NT2/D1 (cell line): ENCODE results near the gene NTN1.

Source experiments
- DNase-seq: peaks from one replicate; pipeline ENCODE4 v3.0.0-alpha.2; 2011; ENCODE audit warnings: low read depth, low spot score
- H3K27me3 ChIP-seq: 2 replicates; pipeline ENCODE4 v1.6.0; 2011; ENCODE audit warnings: mild to moderate bottlenecking; ENCODE audit not compliant: insufficient read length, insufficient read depth
- H3K36me3 ChIP-seq: 2 replicates; pipeline ENCODE4 v1.6.1; 2011; ENCODE audit warnings: mild to moderate bottlenecking, low read length, mixed read lengths; ENCODE audit not compliant: insufficient read depth, insufficient read length
- H3K4me1 ChIP-seq: 2 replicates; pipeline ENCODE4 v1.5.1; 2011; ENCODE audit not compliant: insufficient read depth, insufficient read length
- H3K4me3 ChIP-seq: 2 replicates; pipeline ENCODE4 v1.5.1; 2011; ENCODE audit warnings: low read depth; ENCODE audit not compliant: insufficient read length
- H3K9ac ChIP-seq: 2 replicates; pipeline ENCODE4 v1.6.0; 2011; ENCODE audit warnings: low read depth; ENCODE audit not compliant: insufficient read length
- H3K9me3 ChIP-seq: 2 replicates; pipeline ENCODE4 v1.5.1; 2011; ENCODE audit warnings: mild to moderate bottlenecking, low read length; ENCODE audit not compliant: insufficient read depth
- SUZ12 ChIP-seq: IDR thresholded peaks from 2 replicates; pipeline ENCODE4 v1.6.1; 2011; ENCODE audit not compliant: insufficient read length, insufficient read depth; ENCODE audit errors: extremely low read depth
- YY1 ChIP-seq: IDR thresholded peaks from 2 replicates; pipeline ENCODE4 v1.6.1; 2011; ENCODE audit not compliant: insufficient read length, insufficient read depth
- ZNF274 ChIP-seq: IDR thresholded peaks from 2 replicates; pipeline ENCODE4 v1.6.1; 2011; ENCODE audit warnings: mild to moderate bottlenecking, low read depth, low read length

The NTN1 gene

DNA sequence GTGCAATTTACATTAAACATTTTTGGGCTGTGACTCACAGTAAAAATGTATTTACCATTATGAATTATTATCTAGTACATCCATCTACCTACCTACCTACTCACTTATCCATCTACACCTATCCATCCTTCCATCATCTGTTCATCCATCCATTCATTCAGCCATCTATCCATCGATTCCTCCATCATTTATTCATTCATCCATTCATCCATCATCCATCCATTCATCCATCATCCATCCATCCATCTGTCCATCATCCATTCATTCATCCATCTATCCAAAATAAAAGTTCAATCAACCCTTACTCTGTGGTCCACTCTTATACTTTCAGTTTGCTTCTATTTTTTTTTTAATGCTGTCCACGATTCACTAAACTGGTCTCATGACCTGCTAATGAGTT lies 118.4 kb downstream of the NTN1 start:
- Histone ChIP-seq H3K9ac (no peak overlapping the region), H3K4me3 (no peak overlapping the region), H3K36me3 (no peaks in the 10 kb centered on the region), H3K27me3 (no peaks in the 10 kb centered on the region), H3K9me3 (no peaks in the 10 kb centered on the region), H3K4me1 (peaks cover 8% of the 10 kb centered on the region)
- no peak for DNase-seq
- no peak for TF ChIP-seq SUZ12
- no peak for TF ChIP-seq YY1
- TF ChIP-seq ZNF274: no peak

DNA sequence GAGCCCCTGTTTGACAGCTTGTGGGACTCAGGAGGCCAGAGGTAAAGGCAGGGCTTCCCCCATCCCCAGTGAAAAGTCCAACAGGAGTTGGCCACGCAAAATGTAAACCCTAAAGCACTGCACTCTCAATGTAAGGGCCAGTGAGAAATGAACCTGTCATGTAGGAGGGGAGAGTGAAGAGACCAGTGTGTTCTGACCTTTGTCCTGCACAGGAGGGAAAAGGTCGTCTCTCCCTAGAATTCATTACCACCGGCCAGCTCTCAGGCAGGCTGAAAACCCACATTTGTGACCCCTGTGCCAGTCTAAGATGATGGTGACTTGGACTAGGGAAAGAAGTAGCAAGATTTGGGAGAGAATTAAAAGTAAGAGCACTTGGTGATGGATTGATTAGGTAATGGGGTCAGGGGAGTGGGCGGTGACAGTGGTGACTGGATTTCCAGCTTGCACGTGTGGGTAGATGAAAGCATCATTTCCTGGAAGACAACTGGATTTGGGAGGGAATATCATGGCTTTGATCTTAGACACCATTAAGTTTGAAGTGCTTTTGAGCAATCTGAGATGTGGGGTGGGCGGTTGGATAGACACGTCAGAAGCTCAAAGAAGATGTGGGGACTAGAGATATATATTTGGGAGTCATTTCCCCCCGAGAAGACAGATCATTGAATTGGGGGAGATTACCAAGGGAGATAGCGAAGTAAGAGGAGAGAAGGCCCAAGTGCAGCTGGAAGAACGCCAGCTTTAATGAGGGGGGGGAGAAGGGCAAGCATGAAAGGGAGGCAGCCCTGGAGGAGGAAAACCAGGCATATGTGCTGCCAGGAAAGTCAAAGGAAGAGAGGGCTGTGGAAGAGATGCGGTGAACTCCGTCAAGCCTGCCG lies 119.5 kb downstream of the NTN1 start:
- Histone ChIP-seq H3K27me3 (no peaks in the 10 kb centered on the region), H3K36me3 (no peaks in the 10 kb centered on the region)
- DNase-seq: no peak

DNA sequence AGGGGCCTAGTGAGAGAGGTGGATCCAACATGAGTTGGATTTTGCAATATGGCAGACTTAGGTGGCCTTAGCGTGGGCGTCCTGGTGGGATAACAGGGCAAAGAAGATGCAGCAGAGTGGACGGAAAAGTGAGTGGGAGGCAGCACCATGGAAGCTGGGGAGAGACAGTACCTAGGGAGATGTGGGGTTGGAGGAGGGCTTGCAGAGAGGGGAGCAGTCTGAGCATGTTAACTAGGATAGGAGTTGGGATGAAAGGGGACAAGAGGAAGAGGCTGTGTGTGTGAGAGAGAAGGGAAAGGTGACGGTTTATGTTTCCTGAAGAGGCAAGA lies 120.1 kb downstream of the NTN1 start:
- H3K9me3 ChIP-seq: no peaks in the 10 kb centered on the region
- no peak overlapping the region for H3K4me3 ChIP-seq
- no peak for TF ChIP-seq YY1
- TF ChIP-seq SUZ12: no peak
- TF ChIP-seq ZNF274: no peak
- no peaks in the 10 kb centered on the region for H3K27me3 ChIP-seq
- peaks cover 10% of the 10 kb centered on the region for H3K4me1 ChIP-seq
- H3K36me3 ChIP-seq: no peaks in the 10 kb centered on the region
- H3K9ac ChIP-seq: no peak overlapping the region
- no peak for DNase-seq

More for the DNA sequence above, 119.5 kb downstream of the NTN1 start:
- H3K9ac ChIP-seq: no peak overlapping the region
- TF ChIP-seq YY1 (no peak), ZNF274 (no peak), SUZ12 (no peak)
- no peak overlapping the region for H3K4me3 ChIP-seq
- H3K9me3 ChIP-seq: no peaks in the 10 kb centered on the region
- H3K4me1 ChIP-seq: peaks cover 10% of the 10 kb centered on the region

DNA sequence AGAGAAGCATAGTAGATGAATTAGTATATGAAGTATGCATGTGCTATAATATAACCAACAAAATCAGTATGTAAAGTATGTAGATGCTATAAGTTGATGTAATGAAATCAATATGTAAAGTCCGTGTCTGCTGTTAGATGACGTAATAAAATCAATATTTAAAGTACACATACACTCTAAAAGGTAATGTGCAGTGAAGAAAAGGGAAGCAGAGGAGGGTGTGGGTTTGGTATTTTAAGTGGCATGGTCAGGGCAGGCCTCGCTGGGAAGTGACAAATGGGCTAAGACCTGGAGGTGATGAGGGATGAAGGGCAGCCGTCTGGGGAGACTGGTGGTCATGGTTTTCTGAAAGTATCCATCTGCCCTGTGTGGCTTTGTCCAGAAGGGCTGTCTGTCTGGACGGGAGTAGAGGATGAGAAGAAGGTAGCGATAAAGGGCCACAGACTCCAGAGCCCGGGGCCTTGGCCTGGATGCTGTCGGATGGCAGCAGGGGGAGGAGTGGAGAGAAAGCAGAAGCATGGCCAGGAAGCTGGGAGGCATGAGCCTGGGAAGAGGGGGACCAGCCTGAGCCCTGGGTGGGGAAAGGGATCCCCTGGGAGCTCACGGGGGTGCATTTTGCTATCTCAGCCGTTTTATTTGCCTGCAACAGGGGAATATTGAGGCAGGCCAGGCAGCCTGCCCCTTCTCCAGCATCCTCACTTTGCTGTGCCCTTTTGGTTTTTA lies 121.6 kb downstream of the NTN1 start:
- Histone ChIP-seq H3K4me1 (peaks cover 10% of the 10 kb centered on the region), H3K36me3 (no peaks in the 10 kb centered on the region), H3K9ac (no peak overlapping the region), H3K27me3 (no peaks in the 10 kb centered on the region), H3K4me3 (no peak overlapping the region), H3K9me3 (no peaks in the 10 kb centered on the region)
- TF ChIP-seq ZNF274 (no peak), SUZ12 (no peak), YY1 (no peak)
- no peak for DNase-seq

DNA sequence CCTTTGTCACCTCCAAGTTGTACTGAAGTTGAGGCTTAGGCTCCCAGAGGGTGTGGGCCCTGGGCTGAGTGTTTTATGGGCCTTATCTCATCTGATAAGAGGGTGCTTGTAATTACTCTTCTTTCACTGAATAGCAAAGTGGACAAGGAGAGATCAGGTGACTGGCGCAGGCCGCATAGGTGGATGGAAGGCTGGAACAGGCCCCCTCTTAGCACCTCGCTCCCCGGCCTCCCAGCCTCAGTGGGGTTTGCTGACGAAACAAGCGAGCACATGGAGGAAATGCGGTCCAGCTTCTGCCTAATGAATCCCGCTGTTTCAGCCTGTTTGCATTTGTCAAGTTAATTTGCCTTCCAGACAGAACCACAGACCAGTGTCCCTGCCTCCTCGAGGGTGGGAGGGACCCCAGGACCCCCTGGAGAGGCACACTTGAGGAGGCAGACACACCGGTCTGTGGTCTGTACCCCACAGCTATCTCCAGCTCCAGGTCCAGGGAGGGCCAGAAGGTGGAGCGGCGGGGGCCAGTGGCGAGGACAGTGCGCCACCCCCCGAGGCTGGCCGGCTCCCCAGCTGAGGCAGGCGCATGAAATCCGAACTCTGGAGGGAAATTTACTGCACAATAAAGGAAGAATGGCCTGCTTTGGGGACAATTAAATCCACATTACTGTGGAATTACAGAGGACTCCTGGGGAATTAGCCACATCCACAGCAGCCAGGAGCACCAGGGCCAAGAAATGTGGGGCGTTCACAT lies 123.4 kb downstream of the NTN1 start:
- DNase-seq: no peak
- Histone ChIP-seq H3K36me3 (no peaks in the 10 kb centered on the region), H3K9me3 (no peaks in the 10 kb centered on the region), H3K4me1 (peaks cover 5% of the 10 kb centered on the region), H3K9ac (peak overlapping the region; percentile 8), H3K4me3 (no peak overlapping the region), H3K27me3 (no peaks in the 10 kb centered on the region)
- TF ChIP-seq ZNF274 (no peak), YY1 (no peak), SUZ12 (no peak)

DNA sequence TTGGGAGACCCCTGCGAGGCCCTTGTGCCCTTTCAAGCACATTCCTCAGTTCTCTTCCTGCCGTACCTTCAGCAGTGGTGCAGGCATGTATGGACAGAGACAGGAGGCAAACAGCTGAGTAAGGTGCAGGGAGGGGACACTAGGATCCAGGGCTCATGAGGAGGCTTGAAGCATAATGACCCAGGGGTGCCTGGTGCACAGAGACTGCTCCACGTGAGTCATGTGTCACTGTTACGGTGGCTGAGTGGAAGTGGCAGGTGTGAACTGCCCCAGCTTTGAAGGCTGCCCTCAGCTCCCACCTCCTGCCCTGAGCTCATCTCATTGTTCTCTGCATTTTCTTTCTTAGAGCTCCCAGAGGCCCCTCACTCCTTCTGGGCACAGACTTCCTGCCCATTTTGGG lies 124.8 kb downstream of the NTN1 start:
- H3K27me3 ChIP-seq: no peaks in the 10 kb centered on the region
- H3K36me3 ChIP-seq: no peaks in the 10 kb centered on the region
- H3K9ac ChIP-seq: no peak overlapping the region
- H3K4me1 ChIP-seq: peaks cover 7% of the 10 kb centered on the region
- H3K4me3 ChIP-seq: no peak overlapping the region
- DNase-seq: no peak
- H3K9me3 ChIP-seq: no peaks in the 10 kb centered on the region
- TF ChIP-seq SUZ12 (no peak), YY1 (no peak), ZNF274 (no peak)

DNA sequence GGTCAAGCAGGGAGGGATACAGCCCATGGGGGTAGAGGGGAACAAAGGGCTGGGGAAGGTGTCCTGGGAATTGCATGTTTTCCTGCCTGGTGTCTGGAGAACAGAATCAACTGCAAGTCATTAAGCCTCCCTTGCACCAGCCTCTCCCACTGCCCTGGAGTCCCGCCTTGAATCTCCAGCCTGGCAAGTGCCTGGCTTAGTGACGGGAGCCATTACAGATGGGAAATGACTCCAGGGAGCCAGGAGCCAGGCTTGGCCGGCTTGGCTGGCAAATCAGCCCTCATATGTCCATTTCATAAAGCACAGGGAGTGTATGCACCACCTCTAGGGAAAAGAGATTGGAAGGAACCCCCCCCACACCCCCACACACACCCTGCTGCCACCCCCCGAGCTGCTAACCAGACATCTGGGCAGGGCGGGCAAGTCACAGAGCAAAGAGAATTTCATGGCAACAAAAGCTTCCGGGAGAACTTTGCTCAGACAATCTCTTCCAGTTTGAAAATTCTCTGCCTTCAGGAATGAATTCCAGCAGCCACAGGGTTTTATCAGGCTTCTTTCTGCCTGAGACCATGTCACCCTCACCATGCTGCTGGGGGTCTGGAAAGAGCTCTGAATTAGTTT lies 127.7 kb downstream of the NTN1 start:
- H3K9ac ChIP-seq: no peak overlapping the region
- peaks cover 5% of the 10 kb centered on the region; the same call in 1 of the 2 replicates for H3K9me3 ChIP-seq
- DNase-seq: no peak
- TF ChIP-seq SUZ12 (no peak), ZNF274 (no peak)
- peaks cover 7% of the 10 kb centered on the region for H3K4me1 ChIP-seq
- no peak overlapping the region for H3K4me3 ChIP-seq
- no peaks in the 10 kb centered on the region for H3K36me3 ChIP-seq
- no peaks in the 10 kb centered on the region for H3K27me3 ChIP-seq
